GM12878 (cell line): ENCODE results near the gene MVB12B. TPM values are rescaled to one million over a fixed set of nuclear protein-coding genes. Genes with fewer than 3 reads are reported as not detected.

Experiments
- ATAC-seq: fragments of 200-7000 bp; cut with Tn5 transposase; 3 replicates; pipeline ENCODE4 v1.9.1; 2020; ENCODE audit warnings: mild to moderate bottlenecking, moderate library complexity
- BruUV-seq: library from RNA; stranded (reverse); fragments of 400-500 nt; replicated peaks from 2 replicates; lab custom pipeline; 2021; lab: Mats Ljungman, UMichigan
- CTCF ChIA-PET: fragments of 300-600 bp; sonication (Branson Sonifier 250); formaldehyde crosslinking; extraction: SDS; loops from one replicate; lab custom pipeline; 2021; ENCODE audit warnings: inconsistent platforms; lab: Yijun Ruan, JAX
- POLR2A ChIA-PET: fragments of 350-600 bp; formaldehyde crosslinking; extraction: SDS; loops from one replicate; lab custom pipeline; 2021; ENCODE audit warnings: inconsistent platforms; lab: Charles Lee
- RAD21 ChIA-PET: fragments of 300-600 bp; sonication (Branson Sonifier 250); formaldehyde crosslinking; loops from one replicate; lab custom pipeline; 2023; ENCODE audit warnings: antibody characterized with exemption; ENCODE audit not compliant: unreplicated experiment; lab: Charles Lee
- SMC1A ChIA-PET: fragments of 300-600 bp; sonication (Branson Sonifier 250); formaldehyde crosslinking; loops from one replicate; lab custom pipeline; 2023; ENCODE audit not compliant: unreplicated experiment, uncharacterized antibody; lab: Charles Lee
- DNase-seq: peaks from one replicate; pipeline ENCODE4 v3.0.0-alpha.2; 2011; ENCODE audit warnings: low read depth, low spot score
- FAIRE-seq: peaks from 3 replicates; lab custom pipeline; 2011; peaks lifted over from hg19 to GRCh38; lab: Jason Lieb, UNC
- H2AFZ ChIP-seq: 2 replicates; pipeline ENCODE4 v1.6.0; 2011; ENCODE audit warnings: low read depth, low read length, control low read depth; ENCODE audit not compliant: control insufficient read depth
- H3K27ac ChIP-seq: 2 replicates; pipeline ENCODE4 v1.5.1; 2011; ENCODE audit warnings: control low read depth; ENCODE audit not compliant: control insufficient read depth, insufficient read depth
- H3K27me3 ChIP-seq, 2 experiments: replicated peaks in 1 of 2; 2 replicates each; pipeline versions ENCODE4 v1.6.0 to v1.6.1; 2011; ENCODE audit warnings: low read length in 1 of 2; ENCODE audit not compliant: control insufficient read depth in 2 of 2, insufficient read depth in 2 of 2
- H3K36me3 ChIP-seq, 2 experiments: 2 replicates each; pipeline ENCODE4 v1.5.1; 2011; ENCODE audit warnings: low read length in 1 of 2; ENCODE audit not compliant: control insufficient read depth in 2 of 2, insufficient read depth in 2 of 2
- H3K4me1 ChIP-seq: 2 replicates; pipeline ENCODE4 v1.6.1; 2011; ENCODE audit warnings: mild to moderate bottlenecking, low read length, moderate library complexity, mixed read lengths; ENCODE audit not compliant: control insufficient read depth, insufficient read depth
- H3K4me2 ChIP-seq: 2 replicates; pipeline ENCODE4 v1.6.0; 2011; ENCODE audit warnings: control low read depth; ENCODE audit not compliant: control insufficient read depth, insufficient read depth
- H3K4me3 ChIP-seq: fragments of 200-600 bp; sonication (generic); 2 replicates; pipeline ENCODE4 v1.5.1; 2016
- H3K79me2 ChIP-seq: 2 replicates; pipeline ENCODE4 v1.6.0; 2011; ENCODE audit warnings: low read length; ENCODE audit not compliant: control insufficient read depth, insufficient read depth
- H3K9ac ChIP-seq: 2 replicates; pipeline ENCODE4 v1.8.0; 2011; ENCODE audit warnings: low read length, control low read depth, mixed read lengths; ENCODE audit not compliant: control insufficient read depth, insufficient read depth
- H3K9me3 ChIP-seq: replicated peaks from 3 replicates; pipeline ENCODE4 v1.5.1; 2011; ENCODE audit warnings: mild to moderate bottlenecking, low read length; ENCODE audit not compliant: control insufficient read depth, insufficient read depth
- H4K20me1 ChIP-seq: 2 replicates; pipeline ENCODE4 v1.6.0; 2011; ENCODE audit not compliant: control insufficient read depth, insufficient read depth
- BRCA1 ChIP-seq: IDR thresholded peaks from 2 replicates; pipeline ENCODE4 v1.6.1; 2011; ENCODE audit warnings: low read depth, low read length, improper control_type of control experiment
- KDM1A ChIP-seq: fragments of 200-600 bp; sonication (generic); IDR thresholded peaks from 2 replicates; pipeline ENCODE4 v1.6.1; 2016; ENCODE audit warnings: borderline replicate concordance
- NFIC ChIP-seq: IDR thresholded peaks from 2 replicates; pipeline ENCODE4 v1.6.1; 2012; ENCODE audit warnings: low read depth, mild to moderate bottlenecking, inconsistent platforms, low read length, moderate library complexity
- SMARCA5 ChIP-seq: fragments of 450-650 bp; IDR thresholded peaks from 2 replicates; pipeline ENCODE4 v1.6.1; 2017; ENCODE audit warnings: mild to moderate bottlenecking
- SP1 ChIP-seq: IDR thresholded peaks from one replicate; pipeline ENCODE4 v1.6.1; 2011; ENCODE audit warnings: low read depth, low read length
- ZBTB33 ChIP-seq: fragments of 450-650 bp; IDR thresholded peaks from 2 replicates; pipeline ENCODE4 v1.6.1; 2017; ENCODE audit warnings: mild to moderate bottlenecking
- ZBTB40 ChIP-seq: fragments of 450-650 bp; IDR thresholded peaks from 2 replicates; pipeline ENCODE4 v1.6.1; 2016; ENCODE audit warnings: mild to moderate bottlenecking, moderate library complexity, borderline replicate concordance
- ZNF687 ChIP-seq: fragments of 450-650 bp; IDR thresholded peaks from 2 replicates; pipeline ENCODE4 v1.6.1; 2017; ENCODE audit warnings: mild to moderate bottlenecking, moderate library complexity
- WGBS: methylation state at CpG from one replicate; pipeline ENCODE4 v1.1.6; 2016; ENCODE audit warnings: low lambda C conversion rate; ENCODE audit not compliant: insufficient replicate concordance, insufficient coverage; ENCODE audit errors: missing lambda C conversion rate; 5-methylcytosine and 5-hydroxymethylcytosine counted together
- in situ Hi-C: fragments of 300-500 bp; cut with MboI; formaldehyde crosslinking; loops from 9 replicates; pipeline ENCODE4 v1.14.3; 2018; ENCODE audit warnings: mixed read lengths
- intact Hi-C: fragments of 100-400 bp; cut with micrococcal nuclease; formaldehyde crosslinking; loops from one replicate; pipeline ENCODE4 v1.14.2; 2022; ENCODE audit not compliant: unreplicated experiment
- polyA plus RNA-seq, 11 experiments: library from polyadenylated mRNA; depleted of rRNA in 4 of 11; unstranded in 6 of 11; stranded (reverse) in 5 of 11; fragments of >200 nt; fragmentation: Nextera tagmentation in 4 of 11; fragmentation: Illumina TruSeq in 1 of 11; extraction: Ambion mirVana in 4 of 11; extraction: Trizol in 1 of 11; gene quantifications; 1 replicate in 1 of 11; 2 replicates in 10 of 11; pipeline versions ENCODE4 v1.2.1 to v1.2.3, GENCODE V29; 2011 to 2016; ENCODE audit warnings: inconsistent platforms in 2 of 11, missing spikeins in 2 of 11, low read depth in 1 of 11
- total RNA-seq, 4 experiments: library from RNA; depleted of rRNA in 3 of 4; stranded (reverse); fragments of >200 nt in 3 of 4; fragmentation: Illumina TruSeq in 1 of 4; extraction: Trizol in 1 of 4; gene quantifications; 2 replicates each; pipeline versions ENCODE4 v1.2.1 to v1.2.3, GENCODE V29; 2013 to 2021

MVB12B gene
- total and polyA plus RNA-seq, 10 of the 15 experiments (the other 5 are each of a cell fraction or from before 2014, with no cell fraction given) = 0.08 TPM; not detected in 9

GRCh38 chr9:126521551-126521950 lies 194.9 kb downstream of the MVB12B start:
- in situ Hi-C loops (no loop called here), intact Hi-C loops (no loop called here)
- ChIA-PET CTCF (interaction anchor here (0.6 kb wide), 1 partner anchor 677 kb away, joined by 3 read pairs; no protein-coding TSS in a partner anchor), SMC1A (no interaction called here), POLR2A (no interaction called here), RAD21 (no interaction called here)
- Histone ChIP-seq H3K4me3 (no peak overlapping the region), H3K27me3 (peaks cover 5 to 13% of the 10 kb centered on the region in 2 experiments), H3K36me3 (no peaks in the 10 kb centered on the region), H3K4me1 (peaks cover 5% of the 10 kb centered on the region), H3K27ac (no peak overlapping the region), H3K9me3 (no peaks in the 10 kb centered on the region), H3K4me2 (no peak overlapping the region), H3K9ac (no peak overlapping the region), H4K20me1 (no peaks in the 10 kb centered on the region), H2AFZ (no peak overlapping the region), H3K79me2 (no peaks in the 10 kb centered on the region)
- WGBS = 16% methylated on average over 13 of the region's 13 CpGs
- TF ChIP-seq BRCA1 (no peak), NFIC (no peak), ZNF687 (no peak), SP1 (no peak), ZBTB40 (no peak), SMARCA5 (no peak), KDM1A (no peak), ZBTB33 (no peak)
- DNase-seq = no peak
- FAIRE-seq = no peak
- no TSS peak for BruUV-seq
- ATAC-seq = no peak
